Adrenal gland (tissue), 5 donors: ENCODE data around the gene L3MBTL2.

Experiments
- CTCF ChIP-seq, 6 experiments: fragments of 450-650 bp in 4 of 6; fragments of 200-600 bp in 2 of 6; sonication (generic) in 1 of 6; IDR thresholded peaks; 1 replicate in 5 of 6; 2 replicates in 1 of 6; pipeline versions ENCODE4 v1.5.1 to v1.8.0; 2016 to 2021; ENCODE audit warnings: antibody characterized with exemption in 6 of 6, mild to moderate bottlenecking in 2 of 6, moderate library complexity in 1 of 6
- POLR2A ChIP-seq, 2 donors: fragments of 450-650 bp; IDR thresholded peaks; one replicate each; pipeline ENCODE4 v1.6.1; 2017; ENCODE audit warnings: antibody characterized with exemption in 2 of 2, mild to moderate bottlenecking in 2 of 2, moderate library complexity in 1 of 2
- donor health status: DM: no; HTN: no; CAD: no.

DNA sequence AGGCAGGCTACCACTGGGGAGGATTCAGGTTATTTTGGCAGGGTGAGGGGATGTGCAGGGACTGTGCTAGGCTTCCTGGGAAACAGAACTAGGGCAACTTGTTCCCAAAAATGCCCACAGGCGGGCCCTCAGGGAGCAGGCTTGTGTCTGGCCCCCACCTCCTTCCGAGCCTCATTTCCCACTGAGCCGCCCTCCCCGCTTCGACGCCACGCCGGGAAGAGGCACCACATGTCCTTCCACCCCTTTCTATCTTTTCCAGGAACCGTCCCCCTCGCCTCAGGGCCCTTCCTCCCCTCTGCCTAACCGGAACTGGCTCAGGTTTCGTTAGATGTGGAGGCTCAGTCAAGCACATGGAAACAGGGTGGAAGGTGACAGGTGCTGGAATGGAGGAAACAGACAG, 45.0 kb downstream of the L3MBTL2 start:
- TF ChIP-seq POLR2A (IDR thresholded peaks at IDR 0.05) (no peak), CTCF (IDR thresholded peaks at IDR 0.05) (no peak)
